Measurements from ENCODE around the gene L1TD1. TPM values are rescaled to one million over a fixed set of nuclear protein-coding genes. Genes with fewer than 3 reads are reported as not detected.
"Not testable (repeated sequence)": the region's sequence is repeated elsewhere in the genome, so short reads cannot be mapped to it uniquely, and the experiment has no call there.

Gene L1TD1
- total RNA-seq, 4 donors from 2014 or later: 1.3 to 3.1 (median 2.1) TPM

DNA sequence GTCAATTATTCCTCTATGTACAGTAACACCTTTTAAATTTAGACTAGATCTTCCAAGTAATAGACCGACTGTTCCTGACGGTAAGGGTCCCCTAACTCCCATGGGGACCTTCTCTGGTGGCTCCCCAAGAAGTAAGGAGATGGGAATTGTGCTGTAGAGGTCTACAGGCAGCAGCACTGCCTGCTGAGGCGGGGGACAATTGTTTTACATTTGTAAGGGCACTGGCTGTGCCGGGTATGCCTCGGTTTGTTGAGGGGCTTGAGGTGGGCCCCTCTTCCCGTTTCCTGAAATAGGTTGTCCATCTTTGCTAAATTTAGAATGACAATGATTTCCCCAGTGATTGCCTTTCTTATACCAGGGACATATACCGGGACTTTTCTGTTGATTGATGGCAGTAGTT lies 13.1 kb upstream of the L1TD1 start:
- Histone ChIP-seq H3K27me3 (no peaks in the 10 kb centered on the region), H3K9me3 (no peaks in the 10 kb centered on the region), H3K36me3 (no peaks in the 10 kb centered on the region), H3K27ac (no peak overlapping the region), H3K4me1 (peaks cover 0 to 9% (median 0%) of the 10 kb centered on the region in 4 donors), H3K4me3 (no peak overlapping the region)
- TF ChIP-seq CTCF (IDR thresholded peaks at IDR 0.05) (no peak), POLR2A (IDR thresholded peaks at IDR 0.05) (no peak), EP300 (IDR thresholded peaks at IDR 0.05) (no peak)
- WGBS, 2 donors: 77 to 86% methylated on average over 7 of the region's 7 CpGs
- DNase-seq (ENCODE audit: low spot score in 2 of 2): no peak

DNA sequence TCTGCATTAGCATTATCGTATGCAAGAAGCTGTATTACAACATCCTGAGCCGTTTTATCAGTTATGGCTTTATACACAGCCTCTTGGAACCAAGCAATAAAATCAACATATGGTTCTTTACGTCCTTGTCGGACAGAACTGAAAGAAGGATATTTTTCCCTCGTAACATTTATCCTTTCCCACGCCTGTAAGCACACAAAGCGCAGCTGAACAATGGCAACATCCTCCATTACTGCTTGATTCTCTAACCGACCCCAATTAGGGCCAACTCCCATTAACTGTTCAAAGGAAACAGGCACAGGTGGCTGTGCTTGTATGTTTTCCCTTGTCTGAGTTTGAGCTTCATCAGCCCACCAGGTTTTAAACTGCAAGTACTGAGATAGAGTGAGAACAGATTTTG lies 12.5 kb upstream of the L1TD1 start:
- DNase-seq (ENCODE audit: low spot score in 2 of 2); H3K9me3 ChIP-seq; H3K36me3 ChIP-seq; H3K27me3 ChIP-seq; H3K27ac ChIP-seq; H3K4me3 ChIP-seq; H3K4me1 ChIP-seq: not testable (repeated sequence)
- 62 to 74% methylated on average over 8 of the region's 8 CpGs for WGBS, 2 donors

GRCh38 chr1:62183164-62184020 lies 11.3 kb upstream of the L1TD1 start:
- H3K9me3 ChIP-seq; H3K36me3 ChIP-seq; H3K4me1 ChIP-seq; DNase-seq (ENCODE audit: low spot score in 2 of 2); H3K27me3 ChIP-seq: not testable (repeated sequence)
- Histone ChIP-seq H3K27ac (peak overlapping the region in 1 of 4 donors; percentile 17), H3K4me3 (peak overlapping the region in 1 of 4 donors; percentile 22)
- 46 to 47% methylated on average over 11 of the region's 11 CpGs for WGBS, 2 donors

- WGBS, 2 donors: 85 to 86% methylated on average over 7 of the region's 7 CpGs
- H3K27ac ChIP-seq: no peak overlapping the region
- no peak for TF ChIP-seq EP300 (IDR thresholded peaks at IDR 0.05)
- no peak for TF ChIP-seq POLR2A (IDR thresholded peaks at IDR 0.05)
- TF ChIP-seq CTCF (IDR thresholded peaks at IDR 0.05): no peak
- no peaks in the 10 kb centered on the region for H3K9me3 ChIP-seq
- no peaks in the 10 kb centered on the region for H3K36me3 ChIP-seq
- DNase-seq (ENCODE audit: low spot score in 2 of 2): no peak
- no peaks in the 10 kb centered on the region for H3K27me3 ChIP-seq
- H3K4me1 ChIP-seq: peaks cover 0 to 9% (median 0%) of the 10 kb centered on the region in 4 donors
- H3K4me3 ChIP-seq: no peak overlapping the region
Observed at GRCh38 chr1:62184336-62184735, 10.3 kb upstream of the L1TD1 start.

DNA sequence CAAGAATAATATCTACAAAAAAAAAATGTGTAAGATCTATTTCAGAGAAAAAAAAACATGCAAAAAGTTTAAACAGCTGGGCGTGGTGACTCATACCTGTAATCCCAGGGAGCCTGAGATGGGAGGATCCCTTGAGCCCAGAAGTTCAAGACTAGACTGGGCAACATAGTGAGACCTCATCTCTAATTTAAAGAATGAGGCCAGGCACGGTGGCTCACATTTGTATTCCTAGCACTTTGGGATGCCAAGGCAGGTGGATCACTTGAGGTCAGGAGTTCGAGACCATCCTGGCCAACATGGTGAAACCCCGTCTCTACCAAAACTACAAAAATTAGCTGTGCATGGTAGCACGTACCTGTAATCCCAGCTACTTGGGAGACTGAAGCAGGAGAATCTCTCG lies 9.4 kb upstream of the L1TD1 start:
- H3K36me3 ChIP-seq; H3K27ac ChIP-seq; H3K9me3 ChIP-seq; DNase-seq (ENCODE audit: low spot score in 2 of 2); H3K4me1 ChIP-seq; H3K27me3 ChIP-seq; H3K4me3 ChIP-seq: not testable (repeated sequence)
- WGBS, 2 donors: 91 to 94% methylated on average over 6 of the region's 6 CpGs

- TF ChIP-seq EP300 (IDR thresholded peaks at IDR 0.05): no peak
- no peak for TF ChIP-seq POLR2A (IDR thresholded peaks at IDR 0.05)
- no peak for TF ChIP-seq CTCF (IDR thresholded peaks at IDR 0.05)
- Histone ChIP-seq H3K9me3 (no peaks in the 10 kb centered on the region), H3K27me3 (no peaks in the 10 kb centered on the region), H3K27ac (no peak overlapping the region), H3K4me3 (no peak overlapping the region), H3K4me1 (peaks cover 0 to 5% (median 0%) of the 10 kb centered on the region in 4 donors), H3K36me3 (no peaks in the 10 kb centered on the region)
- DNase-seq (ENCODE audit: low spot score in 2 of 2): no peak
- 60 to 62% methylated on average over 3 of the region's 3 CpGs for WGBS, 2 donors
Observed at GRCh38 chr1:62185677-62186076, 9.0 kb upstream of the L1TD1 start.
